Measurements from ENCODE around the gene RAB40AL. TPM values are rescaled to one million over a fixed set of nuclear protein-coding genes. Genes with fewer than 3 reads are reported as not detected.

Gene RAB40AL
- 0.52 and 0.99 TPM in 2 replicates for total RNA-seq

GRCh38 chrX:102936972-102937371 is at the start of gene RAB40AL:
Gene RAB40AL (plus strand): TSS chrX:102937272. CDS start chrX:102937319, 47 bp downstream.

Other genes with a start within 250 kb of the RAB40AL start
- gene GPRASP2, start 224.8 kb upstream of the RAB40AL start, total RNA-seq = 14.2 and 17.8 TPM in 2 replicates
- 5.9 and 6.6 TPM in 2 replicates for gene GPRASP3, start 216.5 kb upstream of the RAB40AL start, total RNA-seq
- 8.7 and 12.6 TPM in 2 replicates for gene BEX1, start 126.9 kb downstream of the RAB40AL start, total RNA-seq
- gene NXF3, start 155.9 kb downstream of the RAB40AL start, total RNA-seq = 0.07 TPM in 1 of 2 replicates, not detected in the other